UCSD-AML1 (cell line): ENCODE measurements around the gene CAMK2G.
"Not testable (repeated sequence)": the region's sequence is repeated elsewhere in the genome, so short reads cannot be mapped to it uniquely, and the experiment has no call there.

Experiments
- DNase-seq: peaks from one replicate; lab custom pipeline; 2025; ENCODE audit not compliant: unreplicated experiment; lab: John Stamatoyannopoulos, UW

The CAMK2G gene

GRCh38 chr10:73842349-73842748 is 32.0 kb downstream of the CAMK2G start:
- DNase-seq: no peak

- DNase-seq: no peak
These were observed 32.6 kb downstream of the CAMK2G start for GRCh38 chr10:73841526-73842285.

GRCh38 chr10:73841061-73841421 is 33.3 kb downstream of the CAMK2G start:
- no peak for DNase-seq

GRCh38 chr10:73840403-73841060 is 33.8 kb downstream of the CAMK2G start:
- no peak for DNase-seq

- no peak for DNase-seq
These were observed 34.3 kb downstream of the CAMK2G start for GRCh38 chr10:73840056-73840402.

- DNase-seq: no peak
These were observed 34.9 kb downstream of the CAMK2G start for GRCh38 chr10:73839276-73839966.

GRCh38 chr10:73838827-73839226 is 35.5 kb downstream of the CAMK2G start:
- DNase-seq: no peak

- DNase-seq: no peak
These were observed 36.3 kb downstream of the CAMK2G start for GRCh38 chr10:73838008-73838567.

GRCh38 chr10:73837072-73837471 is 37.3 kb downstream of the CAMK2G start:
- no peak for DNase-seq

- no peak for DNase-seq
These were observed 37.9 kb downstream of the CAMK2G start for GRCh38 chr10:73836427-73836980.

- not testable (repeated sequence) for DNase-seq
These were observed 45.3 kb downstream of the CAMK2G start for GRCh38 chr10:73829090-73829489.

- DNase-seq: no peak
These were observed 46.2 kb downstream of the CAMK2G start for GRCh38 chr10:73828161-73828560.

GRCh38 chr10:73827346-73828089 is 46.8 kb downstream of the CAMK2G start:
- no peak for DNase-seq

- no peak for DNase-seq
These were observed 50.1 kb downstream of the CAMK2G start for GRCh38 chr10:73824146-73824725.

- no peak for DNase-seq
These were observed 51.0 kb downstream of the CAMK2G start for GRCh38 chr10:73823391-73823790.

- DNase-seq: no peak
These were observed 54.8 kb downstream of the CAMK2G start for GRCh38 chr10:73819513-73820093.

GRCh38 chr10:73819081-73819480 is 55.3 kb downstream of the CAMK2G start:
- peak; percentile 50 for DNase-seq

- DNase-seq: no peak
These were observed 56.0 kb downstream of the CAMK2G start for GRCh38 chr10:73818402-73818801.

- no peak for DNase-seq
These were observed 56.5 kb downstream of the CAMK2G start for GRCh38 chr10:73817826-73818225.
